Thyroid gland (tissue), 4 donors: ENCODE measurements around the gene TMEM132D.

Experiments used
- POLR2A ChIP-seq, 2 donors: fragments of 450-650 bp; IDR thresholded peaks; one replicate each; pipeline ENCODE4 v1.6.1; 2017; ENCODE audit warnings: antibody characterized with exemption in 2 of 2, mild to moderate bottlenecking in 2 of 2, moderate library complexity in 1 of 2
- TF ChIP-seq, protein P1 (sequence below), 6 experiments: fragments of 200-600 bp in 3 of 6; fragments of 450-650 bp in 3 of 6; sonication (generic) in 3 of 6; IDR thresholded peaks; one replicate each; pipeline ENCODE4 v1.5.1; 2016 to 2019; ENCODE audit warnings: antibody characterized with exemption in 6 of 6, mild to moderate bottlenecking in 2 of 6, inconsistent platforms in 1 of 6, moderate library complexity in 1 of 6

DNA sequence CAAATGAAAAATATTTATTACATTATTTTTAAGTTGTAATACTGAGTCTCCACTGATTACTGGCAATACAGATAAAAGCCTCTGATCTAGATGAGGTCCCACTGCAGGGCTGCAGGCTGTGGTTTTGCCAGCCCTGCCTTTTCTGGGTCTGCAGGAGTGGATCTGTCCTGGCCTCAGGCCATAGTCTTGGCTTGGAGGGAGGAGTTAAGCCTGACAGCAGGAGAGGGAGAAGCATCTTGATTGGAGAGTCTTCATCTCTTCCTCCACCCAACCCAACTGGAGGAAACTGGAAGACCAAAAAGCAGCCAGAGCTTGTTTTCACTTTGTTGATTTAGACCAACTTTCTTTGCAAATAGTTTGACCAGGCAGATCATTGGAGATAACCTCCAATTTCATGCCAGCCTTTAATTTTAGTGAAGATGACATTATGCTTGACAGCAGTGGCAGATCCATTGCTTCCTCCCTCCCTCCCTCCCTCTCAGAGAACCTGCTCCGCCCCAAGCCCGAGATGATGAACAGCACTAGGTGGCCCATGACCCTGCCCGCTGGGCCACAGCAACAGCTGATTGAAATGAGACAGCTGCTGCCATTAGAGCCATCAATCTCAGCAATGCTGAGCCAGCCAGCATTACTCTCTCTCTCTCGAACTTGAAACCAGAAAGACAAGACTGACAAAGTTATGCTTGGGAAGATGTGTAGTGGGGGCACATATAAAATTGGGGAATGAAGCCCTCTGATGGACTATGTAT lies 828.2 kb downstream of the TMEM132D start:
- TF ChIP-seq, protein P1, sequence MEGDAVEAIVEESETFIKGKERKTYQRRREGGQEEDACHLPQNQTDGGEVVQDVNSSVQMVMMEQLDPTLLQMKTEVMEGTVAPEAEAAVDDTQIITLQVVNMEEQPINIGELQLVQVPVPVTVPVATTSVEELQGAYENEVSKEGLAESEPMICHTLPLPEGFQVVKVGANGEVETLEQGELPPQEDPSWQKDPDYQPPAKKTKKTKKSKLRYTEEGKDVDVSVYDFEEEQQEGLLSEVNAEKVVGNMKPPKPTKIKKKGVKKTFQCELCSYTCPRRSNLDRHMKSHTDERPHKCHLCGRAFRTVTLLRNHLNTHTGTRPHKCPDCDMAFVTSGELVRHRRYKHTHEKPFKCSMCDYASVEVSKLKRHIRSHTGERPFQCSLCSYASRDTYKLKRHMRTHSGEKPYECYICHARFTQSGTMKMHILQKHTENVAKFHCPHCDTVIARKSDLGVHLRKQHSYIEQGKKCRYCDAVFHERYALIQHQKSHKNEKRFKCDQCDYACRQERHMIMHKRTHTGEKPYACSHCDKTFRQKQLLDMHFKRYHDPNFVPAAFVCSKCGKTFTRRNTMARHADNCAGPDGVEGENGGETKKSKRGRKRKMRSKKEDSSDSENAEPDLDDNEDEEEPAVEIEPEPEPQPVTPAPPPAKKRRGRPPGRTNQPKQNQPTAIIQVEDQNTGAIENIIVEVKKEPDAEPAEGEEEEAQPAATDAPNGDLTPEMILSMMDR (IDR thresholded peaks at IDR 0.05) = no peak
- no peak for TF ChIP-seq POLR2A (IDR thresholded peaks at IDR 0.05)
